AG08395 (cell line): ENCODE measurements around the gene ASB8.

ENCODE experiments used
- DNase-seq: peaks from one replicate; pipeline ENCODE4 v3.0.0; 2012; ENCODE audit warnings: mixed read lengths, low spot score

ASB8 gene

GRCh38 chr12:48104531-48104930 is 52.8 kb downstream of the ASB8 start:
- no peak for DNase-seq
